ENCODE measurements around the gene KCNJ15. TPM values are rescaled to one million over a fixed set of nuclear protein-coding genes. Genes with fewer than 3 reads are reported as not detected.

Gene KCNJ15
- total RNA-seq, 2 donors from 2014 or later: 23.1 to 27.5 TPM

- WGBS, 2 donors: 85 to 88% methylated on average over 4 of the region's 4 CpGs
- H3K4me1 ChIP-seq: no peaks in the 10 kb centered on the region
- H3K27ac ChIP-seq: no peak overlapping the region
- H3K9me3 ChIP-seq: no peaks in the 10 kb centered on the region
- no peaks in the 10 kb centered on the region for H3K27me3 ChIP-seq
- TF ChIP-seq CTCF (IDR thresholded peaks at IDR 0.05): no peak
- DNase-seq: no peak
- intact Hi-C loops (cut with DNase I): no loop called here
- no peak overlapping the region for H3K4me3 ChIP-seq
- ATAC-seq: no peak
- no peaks in the 10 kb centered on the region for H3K36me3 ChIP-seq (replicated peaks in 1 of 2; ENCODE audit: insufficient read depth in 1 of 2, low read depth in 2 of 2)
These were observed 69.6 kb downstream of the KCNJ15 start for GRCh38 chr21:38326429-38326828.

DNA sequence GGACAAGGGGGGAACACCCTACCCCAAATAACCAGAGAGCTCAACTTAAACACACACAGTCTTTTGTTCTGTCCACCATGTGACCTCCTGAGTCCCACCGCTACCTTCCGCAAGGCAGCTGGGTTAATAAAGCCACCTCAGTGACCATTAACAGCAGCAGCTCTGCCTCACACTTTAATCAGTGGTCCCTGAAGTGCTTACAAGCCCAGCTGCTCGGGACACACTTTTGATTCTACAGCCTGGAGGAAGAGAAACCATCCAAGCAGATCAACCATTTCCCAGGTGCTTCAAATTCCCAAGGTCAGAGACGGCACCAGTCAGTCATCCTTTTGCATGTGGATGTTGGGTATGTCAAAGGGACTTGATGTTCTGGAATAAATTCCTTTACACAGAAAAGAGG, 70.1 kb downstream of the KCNJ15 start:
- Histone ChIP-seq H3K27me3 (no peaks in the 10 kb centered on the region), H3K4me1 (no peaks in the 10 kb centered on the region), H3K9me3 (no peaks in the 10 kb centered on the region), H3K27ac (no peak overlapping the region), H3K36me3 (replicated peaks in 1 of 2; ENCODE audit: insufficient read depth in 1 of 2, low read depth in 2 of 2) (no peaks in the 10 kb centered on the region), H3K4me3 (no peak overlapping the region)
- TF ChIP-seq CTCF (IDR thresholded peaks at IDR 0.05): no peak
- TF ChIP-seq POLR2A (IDR thresholded peaks at IDR 0.05): no peak
- no peak for ATAC-seq
- intact Hi-C loops (cut with DNase I): no loop called here
- DNase-seq: no peak
- WGBS, 2 donors: 49 to 67% methylated on average over 4 of the region's 4 CpGs

DNA sequence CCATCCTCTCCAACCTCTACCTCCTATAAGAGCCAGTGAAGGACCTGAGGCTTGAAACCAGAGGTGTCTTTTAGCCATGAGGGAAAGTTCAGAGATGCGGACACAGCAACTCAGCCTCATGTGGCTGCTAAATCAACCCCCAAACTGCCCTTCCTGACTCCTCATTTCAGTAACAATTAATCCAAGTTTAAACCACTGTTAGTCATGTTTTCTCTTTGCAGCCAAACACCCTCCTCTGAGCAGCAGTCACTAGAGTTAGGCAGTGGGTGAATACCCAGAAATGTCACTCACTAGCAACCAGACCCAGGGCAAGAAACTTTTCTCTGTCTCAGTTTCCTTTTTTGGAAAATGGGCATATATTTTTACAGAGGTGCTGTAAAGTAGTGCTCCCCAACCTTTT, 71.2 kb downstream of the KCNJ15 start:
- Histone ChIP-seq H3K36me3 (replicated peaks in 1 of 2; ENCODE audit: insufficient read depth in 1 of 2, low read depth in 2 of 2) (no peaks in the 10 kb centered on the region), H3K9me3 (no peaks in the 10 kb centered on the region), H3K27me3 (no peaks in the 10 kb centered on the region), H3K4me3 (no peak overlapping the region), H3K4me1 (no peaks in the 10 kb centered on the region), H3K27ac (no peak overlapping the region)
- TF ChIP-seq POLR2A (IDR thresholded peaks at IDR 0.05) (no peak), CTCF (IDR thresholded peaks at IDR 0.05) (no peak)
- 60 to 100% methylated on average over 1 of the region's 1 CpG for WGBS, 2 donors
- intact Hi-C loops (cut with DNase I): no loop called here
- ATAC-seq (no peak), DNase-seq (no peak)

- intact Hi-C loops (cut with DNase I): no loop called here
- Histone ChIP-seq H3K36me3 (replicated peaks in 1 of 2; ENCODE audit: insufficient read depth in 1 of 2, low read depth in 2 of 2) (no peaks in the 10 kb centered on the region), H3K27me3 (no peaks in the 10 kb centered on the region), H3K27ac (no peak overlapping the region), H3K4me3 (no peak overlapping the region), H3K9me3 (no peaks in the 10 kb centered on the region), H3K4me1 (no peaks in the 10 kb centered on the region)
- ATAC-seq (no peak), DNase-seq (no peak)
- TF ChIP-seq POLR2A (IDR thresholded peaks at IDR 0.05): no peak
- TF ChIP-seq CTCF (IDR thresholded peaks at IDR 0.05): no peak
- 48 to 64% methylated on average over 2 of the region's 2 CpGs for WGBS, 2 donors
These were observed 72.4 kb downstream of the KCNJ15 start for GRCh38 chr21:38329162-38329561.

GRCh38 chr21:38330666-38331065, 73.9 kb downstream of the KCNJ15 start:
- 62 to 68% methylated on average over 2 of the region's 2 CpGs for WGBS, 2 donors
- Histone ChIP-seq H3K36me3 (replicated peaks in 1 of 2; ENCODE audit: insufficient read depth in 1 of 2, low read depth in 2 of 2) (no peaks in the 10 kb centered on the region), H3K4me3 (no peak overlapping the region), H3K27me3 (no peaks in the 10 kb centered on the region), H3K27ac (no peak overlapping the region), H3K4me1 (no peaks in the 10 kb centered on the region), H3K9me3 (no peaks in the 10 kb centered on the region)
- ATAC-seq (no peak), DNase-seq (no peak)
- intact Hi-C loops (cut with DNase I): no loop called here
- TF ChIP-seq CTCF (IDR thresholded peaks at IDR 0.05): no peak
- TF ChIP-seq POLR2A (IDR thresholded peaks at IDR 0.05): no peak

Data from body of pancreas (tissue), 4 donors.